Measurements from ENCODE around the gene ZNRF2.

DNA sequence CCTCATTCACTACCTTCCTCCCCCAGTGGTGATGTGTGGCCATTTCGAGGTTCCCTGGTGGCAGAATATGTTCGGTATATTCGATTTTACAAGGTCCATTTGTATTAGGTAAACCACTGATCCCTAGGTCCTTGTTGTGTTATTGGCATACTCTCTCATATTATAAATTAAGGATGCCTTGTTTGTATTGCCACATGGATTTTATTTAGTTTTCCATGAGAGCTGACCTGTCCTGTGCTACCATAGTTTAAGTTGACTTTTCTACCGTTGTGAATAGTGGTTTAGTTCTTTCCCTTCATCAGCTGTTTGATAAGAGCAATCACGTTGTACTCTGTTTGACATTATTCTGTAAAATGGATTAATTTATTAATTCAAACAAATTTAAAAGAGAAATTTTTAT is 29.4 kb downstream of the ZNRF2 start:
- no peak for TF ChIP-seq RFX5 (IDR thresholded peaks at IDR 0.05; ENCODE audit: low read depth, low read length)
- TF ChIP-seq, protein P1, sequence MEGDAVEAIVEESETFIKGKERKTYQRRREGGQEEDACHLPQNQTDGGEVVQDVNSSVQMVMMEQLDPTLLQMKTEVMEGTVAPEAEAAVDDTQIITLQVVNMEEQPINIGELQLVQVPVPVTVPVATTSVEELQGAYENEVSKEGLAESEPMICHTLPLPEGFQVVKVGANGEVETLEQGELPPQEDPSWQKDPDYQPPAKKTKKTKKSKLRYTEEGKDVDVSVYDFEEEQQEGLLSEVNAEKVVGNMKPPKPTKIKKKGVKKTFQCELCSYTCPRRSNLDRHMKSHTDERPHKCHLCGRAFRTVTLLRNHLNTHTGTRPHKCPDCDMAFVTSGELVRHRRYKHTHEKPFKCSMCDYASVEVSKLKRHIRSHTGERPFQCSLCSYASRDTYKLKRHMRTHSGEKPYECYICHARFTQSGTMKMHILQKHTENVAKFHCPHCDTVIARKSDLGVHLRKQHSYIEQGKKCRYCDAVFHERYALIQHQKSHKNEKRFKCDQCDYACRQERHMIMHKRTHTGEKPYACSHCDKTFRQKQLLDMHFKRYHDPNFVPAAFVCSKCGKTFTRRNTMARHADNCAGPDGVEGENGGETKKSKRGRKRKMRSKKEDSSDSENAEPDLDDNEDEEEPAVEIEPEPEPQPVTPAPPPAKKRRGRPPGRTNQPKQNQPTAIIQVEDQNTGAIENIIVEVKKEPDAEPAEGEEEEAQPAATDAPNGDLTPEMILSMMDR (conservative IDR thresholded peaks at IDR 0.05; ENCODE audit: low read depth, low read length), result no peak
- no peak for TF ChIP-seq MXI1 (IDR thresholded peaks at IDR 0.05; ENCODE audit: borderline replicate concordance, low read depth, low read length)
- TF ChIP-seq BHLHE40 (IDR thresholded peaks at IDR 0.05; ENCODE audit: low read depth, low read length), result no peak
- TF ChIP-seq, protein P2, sequence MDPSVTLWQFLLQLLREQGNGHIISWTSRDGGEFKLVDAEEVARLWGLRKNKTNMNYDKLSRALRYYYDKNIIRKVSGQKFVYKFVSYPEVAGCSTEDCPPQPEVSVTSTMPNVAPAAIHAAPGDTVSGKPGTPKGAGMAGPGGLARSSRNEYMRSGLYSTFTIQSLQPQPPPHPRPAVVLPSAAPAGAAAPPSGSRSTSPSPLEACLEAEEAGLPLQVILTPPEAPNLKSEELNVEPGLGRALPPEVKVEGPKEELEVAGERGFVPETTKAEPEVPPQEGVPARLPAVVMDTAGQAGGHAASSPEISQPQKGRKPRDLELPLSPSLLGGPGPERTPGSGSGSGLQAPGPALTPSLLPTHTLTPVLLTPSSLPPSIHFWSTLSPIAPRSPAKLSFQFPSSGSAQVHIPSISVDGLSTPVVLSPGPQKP (IDR thresholded peaks at IDR 0.05; ENCODE audit: borderline replicate concordance, low read depth, low read length), result no peak
- no peak for TF ChIP-seq POLR2A (IDR thresholded peaks at IDR 0.05; ENCODE audit: low read depth, low read length)
- TF ChIP-seq USF2 (IDR thresholded peaks at IDR 0.05; ENCODE audit: low read depth, low read length), result no peak
- no peak for TF ChIP-seq SMC3 (IDR thresholded peaks at IDR 0.05; ENCODE audit: low read depth, low read length)
- TF ChIP-seq NFE2L2 (IDR thresholded peaks at IDR 0.05; ENCODE audit: low read depth, low read length), result no peak
- TF ChIP-seq FOS (IDR thresholded peaks at IDR 0.05; ENCODE audit: low read depth, low read length), result no peak
- no peak for TF ChIP-seq RCOR1 (IDR thresholded peaks at IDR 0.05; ENCODE audit: insufficient replicate concordance, low read length)
- no peak for TF ChIP-seq CEBPB (IDR thresholded peaks at IDR 0.05; ENCODE audit: low read depth, low read length)
- no peak for TF ChIP-seq RAD21 (IDR thresholded peaks at IDR 0.05; ENCODE audit: low read length)
- no peak for TF ChIP-seq CHD1 (IDR thresholded peaks at IDR 0.05; ENCODE audit: low read depth, low read length)

Measured in IMR-90 (cell line).